ENCODE results near the gene NCOA7. TPM values are rescaled to one million over a fixed set of nuclear protein-coding genes. Genes with fewer than 3 reads are reported as not detected.

NCOA7 gene
- total and polyA plus RNA-seq, 9 of the 15 experiments (the other 6 are each of a cell fraction or from before 2014, with no cell fraction given): 5.8 to 14.6 (median 9.3) TPM

DNA sequence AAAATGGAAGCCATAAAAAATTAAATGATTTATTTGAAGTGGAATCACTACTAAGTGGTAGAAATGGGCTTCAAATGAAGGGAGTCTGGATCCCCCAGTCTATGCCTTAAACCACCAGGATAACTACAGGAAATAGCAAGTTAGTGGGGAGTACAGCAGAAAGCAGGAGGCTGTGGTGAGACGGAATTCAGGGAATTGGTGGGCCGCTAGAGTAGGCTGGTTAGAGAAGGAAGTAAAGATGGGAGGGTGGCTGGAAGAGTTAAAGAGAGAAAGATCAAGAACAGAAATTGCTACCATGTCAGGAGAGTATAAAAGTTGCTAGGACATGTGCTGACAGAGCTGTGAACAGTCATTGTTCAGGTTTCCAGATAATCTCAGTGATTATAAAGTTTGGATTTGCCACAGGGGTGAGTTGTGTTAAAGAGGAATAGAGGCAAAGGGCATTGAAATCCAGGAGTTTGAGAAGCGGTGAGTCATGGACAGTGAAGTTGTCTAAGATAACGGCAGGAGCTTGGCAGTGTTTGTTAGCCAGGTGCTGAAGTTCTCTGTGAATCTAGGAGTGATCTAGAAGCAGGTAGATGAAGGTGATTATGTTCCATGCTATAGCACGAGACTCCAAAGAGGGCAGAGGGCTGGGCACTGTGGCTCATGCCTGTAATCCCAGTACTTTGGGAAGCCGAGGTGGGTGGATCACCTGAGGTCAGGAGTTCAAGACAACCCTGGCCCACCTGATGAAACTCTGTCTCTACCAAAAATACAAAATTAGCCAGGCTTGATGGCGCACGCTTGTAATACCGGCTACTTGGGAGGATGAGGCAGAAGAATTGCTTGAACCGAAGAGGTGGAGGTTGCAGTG lies 152.1 kb downstream of the NCOA7 start (continued):
- TF ChIP-seq RCOR1 (IDR thresholded peaks at IDR 0.05; ENCODE audit: borderline replicate concordance in 1 of 2, low read depth in 2 of 2, low read length in 2 of 2) (peak in 1 of 2 experiments; percentile 48; a peak in 1 of 4 replicates), KLF6 (CRISPR knock-in tag; IDR thresholded peaks at IDR 0.05; ENCODE audit: borderline replicate concordance) (no peak), FOSL1 (tag; conservative IDR thresholded peaks at IDR 0.05) (peak; percentile 74), SP1 (CRISPR knock-in tag; IDR thresholded peaks at IDR 0.05) (no peak), HDAC1 (IDR thresholded peaks at IDR 0.05) (peak in 1 of 2 experiments; percentile 80; a peak in 2 of 4 replicates), HEY1 (CRISPR knock-in tag; IDR thresholded peaks at IDR 0.05; ENCODE audit: borderline replicate concordance) (no peak), ZNF24 (IDR thresholded peaks at IDR 0.05) (no peak), CBX1 (IDR thresholded peaks at IDR 0.05; ENCODE audit: low read depth) (no peak)
- TF ChIP-seq, protein P1, sequence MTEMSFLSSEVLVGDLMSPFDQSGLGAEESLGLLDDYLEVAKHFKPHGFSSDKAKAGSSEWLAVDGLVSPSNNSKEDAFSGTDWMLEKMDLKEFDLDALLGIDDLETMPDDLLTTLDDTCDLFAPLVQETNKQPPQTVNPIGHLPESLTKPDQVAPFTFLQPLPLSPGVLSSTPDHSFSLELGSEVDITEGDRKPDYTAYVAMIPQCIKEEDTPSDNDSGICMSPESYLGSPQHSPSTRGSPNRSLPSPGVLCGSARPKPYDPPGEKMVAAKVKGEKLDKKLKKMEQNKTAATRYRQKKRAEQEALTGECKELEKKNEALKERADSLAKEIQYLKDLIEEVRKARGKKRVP (CRISPR knock-in tag; IDR thresholded peaks at IDR 0.05): no peak
- TF ChIP-seq, protein P2, sequence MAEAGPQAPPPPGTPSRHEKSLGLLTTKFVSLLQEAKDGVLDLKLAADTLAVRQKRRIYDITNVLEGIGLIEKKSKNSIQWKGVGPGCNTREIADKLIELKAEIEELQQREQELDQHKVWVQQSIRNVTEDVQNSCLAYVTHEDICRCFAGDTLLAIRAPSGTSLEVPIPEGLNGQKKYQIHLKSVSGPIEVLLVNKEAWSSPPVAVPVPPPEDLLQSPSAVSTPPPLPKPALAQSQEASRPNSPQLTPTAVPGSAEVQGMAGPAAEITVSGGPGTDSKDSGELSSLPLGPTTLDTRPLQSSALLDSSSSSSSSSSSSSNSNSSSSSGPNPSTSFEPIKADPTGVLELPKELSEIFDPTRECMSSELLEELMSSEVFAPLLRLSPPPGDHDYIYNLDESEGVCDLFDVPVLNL (CRISPR knock-in tag; IDR thresholded peaks at IDR 0.05; ENCODE audit: low read depth): no peak
- TF ChIP-seq, protein P3, sequence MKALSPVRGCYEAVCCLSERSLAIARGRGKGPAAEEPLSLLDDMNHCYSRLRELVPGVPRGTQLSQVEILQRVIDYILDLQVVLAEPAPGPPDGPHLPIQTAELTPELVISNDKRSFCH (CRISPR knock-in tag; IDR thresholded peaks at IDR 0.05): no peak
- TF ChIP-seq, protein P3 (tag; IDR thresholded peaks at IDR 0.05): no peak
- TF ChIP-seq, protein P4, sequence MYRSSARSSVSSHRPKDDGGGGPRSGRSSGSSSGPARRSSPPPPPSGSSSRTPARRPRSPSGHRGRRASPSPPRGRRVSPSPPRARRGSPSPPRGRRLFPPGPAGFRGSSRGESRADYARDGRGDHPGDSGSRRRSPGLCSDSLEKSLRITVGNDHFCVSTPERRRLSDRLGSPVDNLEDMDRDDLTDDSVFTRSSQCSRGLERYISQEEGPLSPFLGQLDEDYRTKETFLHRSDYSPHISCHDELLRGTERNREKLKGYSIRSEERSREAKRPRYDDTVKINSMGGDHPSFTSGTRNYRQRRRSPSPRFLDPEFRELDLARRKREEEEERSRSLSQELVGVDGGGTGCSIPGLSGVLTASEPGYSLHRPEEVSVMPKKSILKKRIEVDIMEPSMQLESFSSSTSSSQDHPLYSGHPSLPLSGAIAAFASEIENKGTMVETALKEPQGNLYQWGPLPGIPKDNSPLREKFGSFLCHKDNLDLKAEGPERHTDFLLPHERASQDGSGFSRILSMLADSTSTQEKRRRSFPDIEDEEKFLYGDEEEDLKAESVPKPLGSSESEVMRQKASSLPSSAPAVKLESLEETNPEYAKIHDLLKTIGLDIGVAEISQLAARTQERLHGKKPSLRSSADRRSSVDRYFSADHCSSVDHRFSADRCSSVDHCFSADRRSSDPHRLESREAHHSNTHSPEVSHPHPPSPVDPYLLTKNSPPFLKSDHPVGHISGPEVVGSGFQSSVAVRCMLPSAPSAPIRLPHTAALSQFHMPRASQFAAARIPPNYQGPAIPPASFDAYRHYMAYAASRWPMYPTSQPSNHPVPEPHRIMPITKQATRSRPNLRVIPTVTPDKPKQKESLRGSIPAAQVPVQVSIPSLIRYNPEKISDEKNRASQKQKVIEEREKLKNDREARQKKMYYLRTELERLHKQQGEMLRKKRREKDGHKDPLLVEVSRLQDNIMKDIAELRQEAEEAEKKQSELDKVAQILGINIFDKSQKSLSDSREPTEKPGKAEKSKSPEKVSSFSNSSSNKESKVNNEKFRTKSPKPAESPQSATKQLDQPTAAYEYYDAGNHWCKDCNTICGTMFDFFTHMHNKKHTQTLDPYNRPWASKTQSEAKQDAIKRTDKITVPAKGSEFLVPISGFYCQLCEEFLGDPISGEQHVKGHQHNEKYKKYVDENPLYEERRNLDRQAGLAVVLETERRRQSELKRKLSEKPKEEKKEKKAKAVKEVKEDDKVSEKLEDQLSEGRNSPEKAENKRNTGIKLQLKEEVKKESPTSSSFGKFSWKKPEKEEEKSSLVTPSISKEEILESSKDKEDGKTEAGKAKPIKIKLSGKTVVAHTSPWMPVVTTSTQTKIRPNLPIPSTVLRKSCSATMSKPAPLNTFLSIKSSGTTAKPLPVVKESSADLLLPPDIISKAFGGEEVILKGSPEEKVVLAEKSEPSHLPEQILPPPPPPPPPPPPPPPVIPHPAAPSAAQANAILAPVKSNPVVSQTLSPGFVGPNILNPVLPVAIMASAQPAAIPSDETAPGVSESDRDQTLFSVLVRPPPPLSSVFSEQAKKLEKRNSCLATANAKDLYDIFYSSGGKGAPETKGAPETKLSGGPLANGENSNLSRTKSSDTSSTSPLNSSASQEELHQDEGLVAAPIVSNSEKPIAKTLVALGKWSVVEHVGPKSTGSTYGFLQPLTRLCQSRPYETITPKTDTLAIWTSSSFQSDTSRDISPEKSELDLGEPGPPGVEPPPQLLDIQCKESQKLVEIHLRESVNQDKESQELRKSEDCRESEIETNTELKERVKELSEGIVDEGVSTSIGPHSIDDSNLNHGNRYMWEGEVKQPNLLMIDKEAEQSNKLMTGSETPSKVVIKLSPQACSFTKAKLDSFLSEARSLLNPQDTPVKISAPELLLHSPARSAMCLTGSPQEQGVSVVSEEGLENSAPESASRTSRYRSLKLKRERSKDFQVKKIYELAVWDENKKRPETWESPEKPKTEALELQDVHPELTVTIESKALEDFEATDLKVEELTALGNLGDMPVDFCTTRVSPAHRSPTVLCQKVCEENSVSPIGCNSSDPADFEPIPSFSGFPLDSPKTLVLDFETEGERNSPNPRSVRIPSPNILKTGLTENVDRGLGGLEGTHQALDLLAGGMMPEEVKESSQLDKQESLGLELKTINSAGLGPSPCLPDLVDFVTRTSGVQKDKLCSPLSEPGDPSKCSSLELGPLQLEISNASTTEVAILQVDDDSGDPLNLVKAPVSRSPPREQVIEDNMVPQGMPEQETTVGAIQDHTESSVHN (IDR thresholded peaks at IDR 0.05; ENCODE audit: borderline replicate concordance in 1 of 2, low read depth in 1 of 2): no peak
